ENCODE results near the gene CYGB.
"Not testable (repeated sequence)": the region's sequence is repeated elsewhere in the genome, so short reads cannot be mapped to it uniquely, and the experiment has no call there.

CYGB gene

DNA sequence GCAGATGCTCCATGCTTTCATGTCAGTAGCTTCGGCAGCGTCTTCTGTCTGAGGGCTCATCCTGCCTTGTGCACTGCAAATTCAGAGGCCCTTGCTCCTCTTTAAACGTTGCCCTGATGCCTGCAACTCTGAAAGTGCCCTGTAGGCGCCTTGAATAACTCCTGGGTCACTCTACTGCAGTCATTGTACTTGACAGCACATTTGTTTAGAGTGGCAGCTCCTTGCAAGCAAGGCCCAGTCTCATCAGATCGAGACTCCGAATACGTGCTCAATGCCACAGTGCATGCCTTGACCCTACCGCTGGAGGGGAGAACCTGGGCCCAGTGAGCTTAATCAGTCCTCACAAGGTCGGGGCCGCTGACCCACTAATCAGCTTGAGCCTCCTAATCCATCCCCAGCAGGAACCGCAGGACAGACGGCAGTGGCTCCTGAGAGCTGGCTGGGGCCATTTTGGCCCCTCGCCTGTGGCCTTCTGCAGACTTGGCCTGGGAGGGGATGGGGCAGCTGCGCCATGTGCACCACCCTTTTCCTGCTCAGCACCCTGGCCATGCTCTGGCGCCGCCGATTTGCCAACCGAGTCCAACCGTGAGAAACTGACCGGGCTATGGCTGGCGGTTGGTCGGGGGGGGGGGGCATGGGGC, 2.2 kb upstream of the CYGB start, which contains the start of gene PRCD:
TSS of gene PRCD (plus strand) at position 414 of the 641 bp plus-strand sequence. CDS start at position 512, 98 bp downstream.
- H3K9ac ChIP-seq (ENCODE audit: low read depth, low read length): no peak within 1 kb of the TSS
- peaks cover 33% of the 10 kb centered on the region for H3K27me3 ChIP-seq (ENCODE audit: control insufficient read depth, insufficient read depth, low read length)
- H3K4me3 ChIP-seq (ENCODE audit: low read depth, low read length): peak within 1 kb of the TSS; percentile 50
- H3K9me3 ChIP-seq (ENCODE audit: control insufficient read depth, insufficient read depth, low read length): no peaks in the 10 kb centered on the region
- no peaks in the 10 kb centered on the region for H3K36me3 ChIP-seq (ENCODE audit: control insufficient read depth, insufficient read depth, low read length)
- peaks cover 11% of the 10 kb centered on the region for H3K4me1 ChIP-seq (ENCODE audit: control insufficient read depth, insufficient read depth, low read length)

DNA sequence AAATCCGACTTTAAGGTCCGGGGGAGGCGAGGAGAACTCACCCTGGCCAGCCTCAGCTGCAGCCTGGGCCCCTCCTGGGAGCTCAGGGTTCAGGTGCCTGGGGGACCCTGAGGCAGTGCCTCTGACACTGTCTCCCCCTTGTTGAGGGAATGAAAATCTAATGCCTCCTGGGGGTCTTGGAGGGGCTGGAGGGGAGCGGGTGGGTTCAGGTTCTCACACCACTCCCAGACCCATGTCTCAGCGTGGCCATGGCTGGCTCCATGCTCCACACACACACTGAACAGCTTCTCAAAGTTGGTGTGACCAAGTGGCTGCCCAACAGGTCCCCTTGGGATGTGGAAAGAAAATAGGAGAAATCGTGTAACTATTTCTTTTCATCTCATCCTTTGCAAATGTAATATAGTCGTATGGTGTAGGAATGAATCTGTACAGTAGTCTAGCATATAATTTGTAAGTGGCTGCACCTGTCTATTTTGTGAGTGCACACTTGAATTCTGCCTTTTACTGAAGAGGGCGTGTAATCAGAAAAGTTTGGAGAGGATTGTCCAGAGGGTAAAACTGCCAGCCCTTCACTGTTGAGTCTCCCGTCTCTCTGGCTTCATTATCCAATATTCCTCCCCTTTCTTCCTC, 1.5 kb upstream of the CYGB start:
- Histone ChIP-seq H3K9ac (ENCODE audit: low read depth, low read length) (no peak overlapping the region), H3K36me3 (ENCODE audit: control insufficient read depth, insufficient read depth, low read length) (no peaks in the 10 kb centered on the region), H3K9me3 (ENCODE audit: control insufficient read depth, insufficient read depth, low read length) (no peaks in the 10 kb centered on the region), H3K4me3 (ENCODE audit: low read depth, low read length) (no peak overlapping the region), H3K27me3 (ENCODE audit: control insufficient read depth, insufficient read depth, low read length) (peaks cover 33% of the 10 kb centered on the region), H3K4me1 (ENCODE audit: control insufficient read depth, insufficient read depth, low read length) (peaks cover 11% of the 10 kb centered on the region)

DNA sequence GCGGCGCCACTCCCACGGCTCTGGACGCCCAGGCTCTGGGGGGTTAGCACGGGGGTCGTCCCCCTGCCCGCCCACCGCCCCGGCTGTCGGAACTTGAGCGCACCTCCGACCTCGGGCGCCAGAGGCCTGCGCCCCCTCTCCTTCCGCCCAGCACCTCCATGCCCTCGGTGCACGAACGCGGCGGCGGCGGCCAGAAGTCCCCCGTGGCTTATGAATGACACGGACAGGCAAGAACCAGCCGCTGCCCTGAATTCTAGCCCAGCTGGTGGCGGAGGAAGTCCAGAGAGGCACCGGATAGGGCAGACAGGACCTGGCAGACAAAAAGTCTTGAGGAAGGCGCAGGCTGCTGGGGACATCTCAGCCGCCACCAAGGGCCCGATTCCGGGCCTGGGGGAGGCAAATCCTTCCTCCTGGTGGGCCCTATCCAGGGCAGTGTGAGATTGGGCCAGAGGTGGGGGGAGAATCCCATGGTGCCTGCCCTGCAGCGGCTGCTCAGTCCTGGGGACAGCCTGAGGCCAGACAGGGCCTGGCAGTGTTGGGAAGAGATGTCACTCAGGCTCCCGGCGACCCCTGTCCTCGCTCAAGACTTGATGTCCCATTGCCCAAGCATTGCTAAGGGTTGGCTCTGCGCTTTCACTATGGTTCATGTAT, 897 bp upstream of the CYGB start:
- Histone ChIP-seq H3K4me1 (ENCODE audit: control insufficient read depth, insufficient read depth, low read length) (peaks cover 9% of the 10 kb centered on the region), H3K27me3 (ENCODE audit: control insufficient read depth, insufficient read depth, low read length) (peaks cover 33% of the 10 kb centered on the region), H3K9me3 (ENCODE audit: control insufficient read depth, insufficient read depth, low read length) (no peaks in the 10 kb centered on the region), H3K4me3 (ENCODE audit: low read depth, low read length) (peak overlapping the region; percentile 55), H3K36me3 (ENCODE audit: control insufficient read depth, insufficient read depth, low read length) (no peaks in the 10 kb centered on the region), H3K9ac (ENCODE audit: low read depth, low read length) (no peak overlapping the region)

DNA sequence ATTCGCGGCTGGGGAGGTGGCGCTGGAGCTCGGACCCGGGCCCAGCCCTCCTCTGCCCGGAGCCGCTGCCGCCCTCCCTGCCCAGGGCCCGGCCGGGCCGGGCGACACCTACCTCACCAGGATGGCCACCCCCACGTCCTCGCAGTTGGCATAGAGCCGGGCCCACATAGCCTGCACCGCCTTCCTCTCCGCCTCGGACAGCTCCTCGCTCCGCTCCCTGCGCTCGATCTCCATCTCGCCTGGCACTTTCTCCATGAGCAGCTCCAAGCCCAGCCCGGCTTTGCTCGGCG, 276 bp downstream of the CYGB start:
- peaks cover 31% of the 10 kb centered on the region for H3K27me3 ChIP-seq (ENCODE audit: control insufficient read depth, insufficient read depth, low read length)
- H3K36me3 ChIP-seq (ENCODE audit: control insufficient read depth, insufficient read depth, low read length): no peaks in the 10 kb centered on the region
- H3K4me1 ChIP-seq (ENCODE audit: control insufficient read depth, insufficient read depth, low read length): peaks cover 9% of the 10 kb centered on the region
- peak overlapping the region; percentile 55 for H3K4me3 ChIP-seq (ENCODE audit: low read depth, low read length)
- H3K9me3 ChIP-seq (ENCODE audit: control insufficient read depth, insufficient read depth, low read length): no peaks in the 10 kb centered on the region
- no peak overlapping the region for H3K9ac ChIP-seq (ENCODE audit: low read depth, low read length)

DNA sequence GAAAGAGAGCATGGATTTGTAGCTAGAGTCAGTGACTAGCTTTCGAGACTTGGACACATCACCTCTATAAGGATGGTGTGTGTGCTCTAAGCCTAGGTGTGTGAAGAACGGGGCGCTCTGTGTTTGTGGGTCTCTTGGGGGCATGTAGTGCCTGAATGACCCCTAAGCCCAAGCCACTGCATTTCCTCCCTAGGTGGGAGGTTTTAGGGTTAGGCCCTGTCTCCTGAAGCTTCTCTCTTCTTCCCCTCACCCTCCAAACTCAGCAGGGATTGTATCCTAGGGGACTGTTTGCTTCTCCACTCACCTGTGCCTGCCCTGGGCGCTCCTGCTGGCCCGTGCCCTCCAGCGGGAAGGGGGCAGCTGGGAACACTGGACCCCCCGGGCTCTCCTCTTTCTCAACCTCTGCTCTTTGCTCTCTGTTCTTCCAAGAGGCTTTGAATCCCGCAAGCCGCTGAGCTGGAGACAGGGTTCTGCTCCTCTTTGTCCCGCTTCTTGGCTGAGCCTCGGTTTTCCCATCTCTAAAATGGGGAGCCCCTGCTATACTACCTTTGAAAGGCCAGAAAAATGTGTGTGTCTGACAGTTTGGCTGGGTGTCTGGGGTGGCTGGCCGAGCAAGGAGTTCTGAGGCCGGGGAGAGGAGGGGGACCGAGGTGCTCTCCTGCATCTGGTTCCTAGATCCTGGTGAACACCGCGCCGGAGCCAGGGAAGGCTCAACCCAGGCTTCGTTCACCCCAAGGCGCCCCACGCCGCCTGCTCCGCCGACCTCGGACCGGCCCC, 810 bp downstream of the CYGB start:
- Histone ChIP-seq H3K9ac (ENCODE audit: low read depth, low read length) (no peak overlapping the region), H3K4me3 (ENCODE audit: low read depth, low read length) (peak overlapping the region; percentile 55), H3K27me3 (ENCODE audit: control insufficient read depth, insufficient read depth, low read length) (peaks cover 31% of the 10 kb centered on the region), H3K9me3 (ENCODE audit: control insufficient read depth, insufficient read depth, low read length) (no peaks in the 10 kb centered on the region), H3K4me1 (ENCODE audit: control insufficient read depth, insufficient read depth, low read length) (peaks cover 9% of the 10 kb centered on the region), H3K36me3 (ENCODE audit: control insufficient read depth, insufficient read depth, low read length) (no peaks in the 10 kb centered on the region)

DNA sequence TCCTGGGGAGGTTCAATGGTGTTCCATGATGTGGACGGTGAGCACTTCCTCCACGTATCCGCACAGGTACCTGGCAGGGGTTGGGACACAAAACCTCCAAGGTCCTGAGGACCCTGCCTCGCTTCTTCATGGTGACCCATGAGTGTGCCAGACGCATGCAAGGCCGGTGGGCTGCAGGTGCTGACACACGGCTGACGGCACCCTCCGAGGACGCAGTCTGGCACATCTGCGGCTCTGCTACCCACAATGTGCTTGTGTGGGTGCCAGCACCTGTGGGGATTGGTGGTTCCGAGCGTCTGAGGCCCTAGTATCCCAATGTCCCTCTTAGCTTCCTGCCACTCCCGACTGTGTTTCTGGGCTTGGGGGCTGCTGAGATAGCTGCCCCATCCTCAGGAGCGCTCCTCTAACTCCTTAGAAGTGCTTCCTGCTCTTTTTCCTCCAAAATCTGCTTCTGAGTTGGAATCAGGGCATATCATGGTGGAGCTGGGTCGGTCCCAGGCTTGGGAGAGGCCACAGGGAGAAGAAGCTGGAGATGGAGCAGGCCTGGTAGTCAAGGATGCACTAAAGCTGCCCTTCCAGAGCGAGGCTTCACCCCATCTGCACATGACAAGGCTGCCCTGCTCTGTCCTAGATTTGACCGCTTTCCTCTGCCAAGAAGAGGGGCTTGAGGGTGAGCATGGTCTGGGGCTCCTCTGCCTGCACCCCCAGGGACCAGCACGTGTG, 1.6 kb downstream of the CYGB start:
- peaks cover 4% of the 10 kb centered on the region for H3K4me1 ChIP-seq (ENCODE audit: control insufficient read depth, insufficient read depth, low read length)

DNA sequence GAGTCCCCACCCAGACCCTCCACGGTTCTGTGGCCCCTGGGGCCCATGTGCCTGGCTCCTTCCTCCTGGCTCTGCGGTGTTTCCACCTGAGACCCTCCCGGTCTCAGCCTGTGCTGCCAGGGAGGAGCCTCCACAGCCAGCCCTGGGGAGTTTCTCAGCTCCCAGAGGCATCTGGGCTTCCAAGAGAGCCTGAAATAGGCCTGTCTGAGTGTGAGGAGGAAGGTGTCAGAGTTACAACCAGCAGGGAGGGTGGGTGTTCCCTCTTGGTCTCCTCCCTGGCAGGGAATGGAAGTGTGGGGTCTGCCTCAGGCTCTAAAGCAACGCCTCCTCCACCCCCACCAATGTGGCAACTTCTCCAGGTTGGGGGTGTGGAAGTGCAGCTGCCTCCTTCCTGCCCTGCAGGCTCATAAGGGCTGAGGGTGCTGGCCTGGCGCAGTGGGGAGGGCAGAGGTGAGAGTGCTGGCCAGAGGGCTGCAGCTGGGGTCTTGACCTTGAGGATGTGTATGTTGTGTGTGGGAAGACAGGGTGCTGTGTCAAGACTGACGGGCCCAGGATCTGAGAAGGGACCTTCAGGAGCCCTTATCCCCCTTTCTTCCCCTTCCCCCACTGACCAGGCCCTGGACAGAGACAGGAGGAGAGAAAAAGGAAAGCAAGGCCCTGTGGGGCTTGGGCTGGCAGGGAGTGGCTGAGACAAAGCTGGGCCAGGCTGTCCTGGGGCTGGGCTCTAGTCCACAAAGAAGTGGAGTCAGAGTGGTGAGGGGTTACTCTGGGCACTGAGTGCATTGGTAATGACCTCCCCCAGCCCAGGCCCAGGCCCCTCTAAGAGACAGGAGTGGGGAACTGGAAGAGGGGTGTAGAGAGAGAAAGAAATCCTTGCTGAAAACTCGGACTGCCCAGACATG, 2.4 kb downstream of the CYGB start:
- no peaks in the 10 kb centered on the region for H3K36me3 ChIP-seq (ENCODE audit: control insufficient read depth, insufficient read depth, low read length)
- H3K4me1 ChIP-seq (ENCODE audit: control insufficient read depth, insufficient read depth, low read length): peaks cover 4% of the 10 kb centered on the region
- H3K9me3 ChIP-seq (ENCODE audit: control insufficient read depth, insufficient read depth, low read length): no peaks in the 10 kb centered on the region
- H3K4me3 ChIP-seq (ENCODE audit: low read depth, low read length): no peak overlapping the region
- H3K27me3 ChIP-seq (ENCODE audit: control insufficient read depth, insufficient read depth, low read length): peaks cover 31% of the 10 kb centered on the region
- H3K9ac ChIP-seq (ENCODE audit: low read depth, low read length): no peak overlapping the region

More for the DNA sequence above, 1.6 kb downstream of the CYGB start:
- Histone ChIP-seq H3K36me3 (ENCODE audit: control insufficient read depth, insufficient read depth, low read length) (no peaks in the 10 kb centered on the region), H3K4me3 (ENCODE audit: low read depth, low read length) (no peak overlapping the region), H3K9ac (ENCODE audit: low read depth, low read length) (no peak overlapping the region), H3K27me3 (ENCODE audit: control insufficient read depth, insufficient read depth, low read length) (peaks cover 31% of the 10 kb centered on the region), H3K9me3 (ENCODE audit: control insufficient read depth, insufficient read depth, low read length) (no peaks in the 10 kb centered on the region)

DNA sequence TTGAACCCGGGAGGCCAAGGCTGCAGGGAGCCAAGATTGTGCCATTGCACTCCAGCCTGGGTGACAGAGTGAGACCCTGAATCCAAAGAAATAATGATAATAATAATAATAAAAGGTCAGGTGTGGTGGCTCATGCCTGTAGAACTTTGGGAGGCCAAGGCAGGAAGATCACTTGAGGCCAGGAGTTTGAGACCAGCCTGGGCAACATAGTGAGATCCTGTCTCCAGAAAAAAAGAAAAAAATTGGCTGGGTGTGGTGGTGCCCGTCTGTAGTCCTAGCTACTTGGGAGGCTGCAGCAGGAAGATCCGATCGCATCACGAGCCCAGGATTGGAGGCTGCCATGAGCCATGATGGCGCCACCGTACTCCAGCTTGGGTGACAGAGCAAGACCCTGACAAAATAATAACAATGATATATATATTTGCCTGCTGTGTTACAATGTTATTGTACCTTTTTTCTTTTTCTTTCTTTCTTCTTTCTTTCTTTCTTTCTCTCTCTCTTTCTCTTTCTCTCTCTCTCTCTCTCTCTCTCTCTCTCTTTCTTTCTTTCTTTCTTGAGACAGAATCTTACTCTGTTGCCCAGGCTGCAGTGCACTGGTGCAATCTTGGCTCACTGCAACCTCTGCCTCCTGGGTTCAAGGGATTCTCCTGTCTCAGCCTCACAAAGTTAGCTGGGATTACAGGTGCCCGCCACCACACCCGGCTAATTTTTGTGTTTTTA, 3.7 kb downstream of the CYGB start:
- not testable (repeated sequence) for H3K4me3 ChIP-seq (ENCODE audit: low read depth, low read length); H3K9me3 ChIP-seq (ENCODE audit: control insufficient read depth, insufficient read depth, low read length); H3K36me3 ChIP-seq (ENCODE audit: control insufficient read depth, insufficient read depth, low read length); H3K9ac ChIP-seq (ENCODE audit: low read depth, low read length); H3K4me1 ChIP-seq (ENCODE audit: control insufficient read depth, insufficient read depth, low read length)
- peaks cover 21% of the 10 kb centered on the region for H3K27me3 ChIP-seq (ENCODE audit: control insufficient read depth, insufficient read depth, low read length)

DNA sequence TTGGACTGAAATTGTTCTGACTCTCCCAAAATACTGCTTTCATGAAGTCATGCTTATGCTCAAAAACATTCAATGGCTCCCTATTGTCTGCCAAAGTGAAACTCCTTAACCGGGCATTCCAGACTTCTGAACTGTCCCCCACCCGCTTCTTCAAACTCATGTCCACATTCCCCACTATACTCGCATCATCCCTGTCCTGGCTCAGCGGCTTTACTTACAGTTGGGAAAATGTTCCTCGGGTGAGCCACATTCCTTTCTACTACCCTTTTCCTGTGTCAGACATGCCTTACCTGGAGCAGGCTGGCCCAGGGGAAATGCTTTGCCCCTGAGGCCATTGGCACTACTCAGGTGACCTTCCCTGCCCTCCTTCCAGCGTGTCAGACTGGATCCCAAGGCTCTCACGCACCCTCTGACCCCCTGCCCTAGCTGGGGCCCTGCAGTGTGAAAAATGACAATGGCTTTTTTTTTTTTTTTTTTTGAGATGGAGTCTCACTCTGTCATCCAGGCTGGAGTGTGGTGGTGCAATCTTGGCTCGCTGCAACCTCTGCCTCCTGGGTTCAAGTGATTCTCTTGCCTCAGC, 5.3 kb downstream of the CYGB start:
- H3K27me3 ChIP-seq (ENCODE audit: control insufficient read depth, insufficient read depth, low read length): peaks cover 13% of the 10 kb centered on the region
- no peaks in the 10 kb centered on the region for H3K9me3 ChIP-seq (ENCODE audit: control insufficient read depth, insufficient read depth, low read length)
- no peaks in the 10 kb centered on the region for H3K4me1 ChIP-seq (ENCODE audit: control insufficient read depth, insufficient read depth, low read length)
- H3K36me3 ChIP-seq (ENCODE audit: control insufficient read depth, insufficient read depth, low read length): no peaks in the 10 kb centered on the region
- H3K4me3 ChIP-seq (ENCODE audit: low read depth, low read length): no peak overlapping the region
- no peak overlapping the region for H3K9ac ChIP-seq (ENCODE audit: low read depth, low read length)

DNA sequence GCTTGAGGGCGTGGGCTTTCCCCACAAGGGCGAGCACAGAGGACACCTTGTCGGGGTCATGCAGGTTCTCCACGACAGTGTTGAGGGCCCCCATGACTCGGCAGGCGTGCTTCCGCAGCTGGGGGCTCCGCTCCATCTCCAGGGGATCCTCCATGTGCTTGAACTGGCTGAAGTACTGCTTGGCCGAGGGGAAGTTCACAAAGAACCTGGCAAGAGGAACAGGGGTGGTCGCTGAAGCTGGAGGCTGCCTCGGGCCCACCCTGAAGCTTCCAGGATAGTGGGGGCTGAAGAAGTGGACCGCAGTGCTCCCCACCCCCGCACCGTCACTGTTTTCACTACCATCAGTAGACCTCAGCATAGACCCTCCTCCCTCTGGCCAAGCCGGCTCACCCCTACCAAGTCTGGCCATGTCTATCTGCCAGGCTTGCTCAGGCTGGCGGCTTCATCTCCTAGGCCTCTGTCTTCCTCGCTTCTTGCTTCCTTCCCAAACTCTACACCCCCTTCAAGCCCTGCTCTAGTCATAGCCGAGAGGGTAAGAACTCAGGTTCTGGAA, 5.9 kb downstream of the CYGB start:
- H3K4me3 ChIP-seq (ENCODE audit: low read depth, low read length): no peak overlapping the region
- H3K9me3 ChIP-seq (ENCODE audit: control insufficient read depth, insufficient read depth, low read length): no peaks in the 10 kb centered on the region
- no peaks in the 10 kb centered on the region for H3K36me3 ChIP-seq (ENCODE audit: control insufficient read depth, insufficient read depth, low read length)
- H3K9ac ChIP-seq (ENCODE audit: low read depth, low read length): no peak overlapping the region
- H3K27me3 ChIP-seq (ENCODE audit: control insufficient read depth, insufficient read depth, low read length): peaks cover 7% of the 10 kb centered on the region
- no peaks in the 10 kb centered on the region for H3K4me1 ChIP-seq (ENCODE audit: control insufficient read depth, insufficient read depth, low read length)

All from iPS-15b (cell line).